Upper lobe of left lung (tissue), 4 donors: ENCODE measurements around the gene GADD45A.

Experiments used
- POLR2A ChIP-seq, 4 donors: fragments of 450-650 bp; IDR thresholded peaks; one replicate each; pipeline ENCODE4 v1.5.1; 2016 to 2017; ENCODE audit warnings: antibody characterized with exemption in 4 of 4, mild to moderate bottlenecking in 2 of 4
- POLR2AphosphoS5 ChIP-seq, 2 donors: sonication (generic); formaldehyde crosslinking; IDR thresholded peaks; one replicate each; pipeline ENCODE4 v1.5.1; 2017; ENCODE audit warnings: antibody characterized with exemption in 2 of 2
- TF ChIP-seq, protein P1 (sequence below), 6 experiments: fragments of 450-650 bp in 4 of 6; fragments of 200-600 bp in 2 of 6; sonication (generic) in 2 of 6; IDR thresholded peaks; one replicate each; pipeline ENCODE4 v1.5.1; 2016 to 2019; ENCODE audit warnings: antibody characterized with exemption in 6 of 6

DNA sequence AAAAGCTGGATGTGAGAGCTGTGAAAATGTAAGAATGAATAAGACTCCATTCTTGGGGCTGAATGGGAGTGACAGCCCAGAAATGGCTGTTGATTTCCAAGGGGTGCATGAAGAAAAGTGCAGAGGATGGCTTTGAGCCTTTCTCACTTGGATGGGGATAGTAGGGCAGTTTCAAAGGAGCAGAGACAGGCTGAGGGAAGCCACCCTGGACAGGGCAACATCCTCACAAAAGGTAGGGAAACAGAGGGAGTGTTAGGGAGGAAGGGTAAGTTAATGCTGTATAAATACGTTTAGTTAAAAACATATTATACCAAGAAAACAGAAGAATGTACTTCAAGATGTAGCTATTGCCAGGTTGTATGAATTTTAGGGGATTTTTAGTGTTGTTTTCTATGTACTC is 38.1 kb downstream of the GADD45A start:
- TF ChIP-seq POLR2AphosphoS5 (IDR thresholded peaks at IDR 0.05) (no peak), POLR2A (IDR thresholded peaks at IDR 0.05) (no peak)
- TF ChIP-seq, protein P1, sequence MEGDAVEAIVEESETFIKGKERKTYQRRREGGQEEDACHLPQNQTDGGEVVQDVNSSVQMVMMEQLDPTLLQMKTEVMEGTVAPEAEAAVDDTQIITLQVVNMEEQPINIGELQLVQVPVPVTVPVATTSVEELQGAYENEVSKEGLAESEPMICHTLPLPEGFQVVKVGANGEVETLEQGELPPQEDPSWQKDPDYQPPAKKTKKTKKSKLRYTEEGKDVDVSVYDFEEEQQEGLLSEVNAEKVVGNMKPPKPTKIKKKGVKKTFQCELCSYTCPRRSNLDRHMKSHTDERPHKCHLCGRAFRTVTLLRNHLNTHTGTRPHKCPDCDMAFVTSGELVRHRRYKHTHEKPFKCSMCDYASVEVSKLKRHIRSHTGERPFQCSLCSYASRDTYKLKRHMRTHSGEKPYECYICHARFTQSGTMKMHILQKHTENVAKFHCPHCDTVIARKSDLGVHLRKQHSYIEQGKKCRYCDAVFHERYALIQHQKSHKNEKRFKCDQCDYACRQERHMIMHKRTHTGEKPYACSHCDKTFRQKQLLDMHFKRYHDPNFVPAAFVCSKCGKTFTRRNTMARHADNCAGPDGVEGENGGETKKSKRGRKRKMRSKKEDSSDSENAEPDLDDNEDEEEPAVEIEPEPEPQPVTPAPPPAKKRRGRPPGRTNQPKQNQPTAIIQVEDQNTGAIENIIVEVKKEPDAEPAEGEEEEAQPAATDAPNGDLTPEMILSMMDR (IDR thresholded peaks at IDR 0.05), result no peak
